Liver (tissue), 9 donors: ENCODE measurements around the gene RANBP1. TPM values are rescaled to one million over a fixed set of nuclear protein-coding genes. Genes with fewer than 3 reads are reported as not detected.
A peak's percentile ranks its signal among the peaks of the same experiment; 100 is the strongest.

Experiments
- DNase-seq: peaks from one replicate; pipeline ENCODE4 v3.0.0-alpha.2; 2017; ENCODE audit warnings: low spot score
- H3K27ac ChIP-seq, 2 donors: one replicate each; pipeline ENCODE4 v1.7.0; 2013; ENCODE audit warnings: inconsistent platforms in 2 of 2, low read length in 2 of 2, control low read depth in 1 of 2, low read depth in 1 of 2, mild to moderate bottlenecking in 1 of 2
- H3K27me3 ChIP-seq, 4 donors: one replicate each; pipeline versions ENCODE4 v1.6.1 to v1.7.0; 2013; ENCODE audit warnings: low read length in 3 of 4, inconsistent platforms in 1 of 4, mild to moderate bottlenecking in 1 of 4, moderate library complexity in 1 of 4; ENCODE audit not compliant: control insufficient read depth in 4 of 4, insufficient read depth in 4 of 4
- H3K36me3 ChIP-seq, 4 donors: one replicate each; pipeline versions ENCODE4 v1.6.1 to v1.7.0; 2013; ENCODE audit warnings: low read length in 3 of 4, mild to moderate bottlenecking in 3 of 4, low read depth in 1 of 4, moderate library complexity in 1 of 4; ENCODE audit not compliant: control insufficient read depth in 4 of 4, insufficient read depth in 3 of 4
- H3K4me1 ChIP-seq, 4 donors: one replicate each; pipeline versions ENCODE4 v1.6.1 to v1.7.0; 2013; ENCODE audit warnings: low read length in 3 of 4, mild to moderate bottlenecking in 3 of 4, moderate library complexity in 1 of 4; ENCODE audit not compliant: control insufficient read depth in 4 of 4, insufficient read depth in 4 of 4
- H3K4me3 ChIP-seq, 3 donors: one replicate each; pipeline versions ENCODE4 v1.6.1 to v1.7.0; 2013; ENCODE audit warnings: low read length in 3 of 3, control low read depth in 1 of 3, low read depth in 1 of 3, mild to moderate bottlenecking in 1 of 3
- H3K9ac ChIP-seq, 2 donors: one replicate each; pipeline ENCODE4 v1.7.0; 2013; ENCODE audit warnings: low read length in 2 of 2, mild to moderate bottlenecking in 2 of 2, moderate library complexity in 2 of 2, control low read depth in 1 of 2, low read depth in 1 of 2
- H3K9me3 ChIP-seq, 4 donors: one replicate each; pipeline versions ENCODE4 v1.6.1 to v1.7.0; 2013; ENCODE audit warnings: low read length in 3 of 4; ENCODE audit not compliant: control insufficient read depth in 4 of 4
- ATF3 ChIP-seq: IDR thresholded peaks from 2 replicates; pipeline ENCODE4 v1.6.1; 2016; ENCODE audit warnings: antibody characterized with exemption
- CTCF ChIP-seq: fragments of 150-350 bp; IDR thresholded peaks from 2 replicates; pipeline ENCODE4 v1.5.1; 2017; ENCODE audit warnings: improper control_type of control experiment, low read depth, low read length; ENCODE audit not compliant: missing input control
- EGR1 ChIP-seq, 2 donors: IDR thresholded peaks; 2 replicates each; pipeline ENCODE4 v1.6.1; 2016 to 2018; ENCODE audit warnings: antibody characterized with exemption in 2 of 2, low read depth in 2 of 2
- FOXA1 ChIP-seq: IDR thresholded peaks from 2 replicates; pipeline ENCODE4 v1.6.1; 2016; ENCODE audit warnings: antibody characterized with exemption
- FOXA2 ChIP-seq: IDR thresholded peaks from 2 replicates; pipeline ENCODE4 v1.6.1; 2016; ENCODE audit warnings: antibody characterized with exemption
- HNF4A ChIP-seq, 2 donors: conservative IDR thresholded peaks; 2 replicates each; pipeline ENCODE4 v1.6.1; 2016; ENCODE audit warnings: antibody characterized with exemption in 2 of 2, mild to moderate bottlenecking in 2 of 2
- HNF4G ChIP-seq: IDR thresholded peaks from 2 replicates; pipeline ENCODE4 v1.6.1; 2016; ENCODE audit warnings: antibody characterized with exemption
- JUND ChIP-seq, 2 donors: IDR thresholded peaks; 2 replicates each; pipeline ENCODE4 v1.6.1; 2016; ENCODE audit warnings: antibody characterized with exemption in 2 of 2
- MAX ChIP-seq: IDR thresholded peaks from 2 replicates; pipeline ENCODE4 v1.6.1; 2016; ENCODE audit warnings: antibody characterized with exemption
- NR2F2 ChIP-seq: IDR thresholded peaks from 2 replicates; pipeline ENCODE4 v1.6.1; 2016; ENCODE audit warnings: antibody characterized with exemption
- REST ChIP-seq: IDR thresholded peaks from 2 replicates; pipeline ENCODE4 v1.6.1; 2016; ENCODE audit warnings: antibody characterized with exemption, mild to moderate bottlenecking
- RXRA ChIP-seq, 2 donors: IDR thresholded peaks; 2 replicates each; pipeline ENCODE4 v1.6.1; 2017 to 2018; ENCODE audit warnings: antibody characterized with exemption in 2 of 2, mild to moderate bottlenecking in 1 of 2
- SP1 ChIP-seq: IDR thresholded peaks from 2 replicates; pipeline ENCODE4 v1.6.1; 2018; ENCODE audit warnings: antibody characterized with exemption, mild to moderate bottlenecking
- TAF1 ChIP-seq: conservative IDR thresholded peaks from 2 replicates; pipeline ENCODE4 v1.6.1; 2016; ENCODE audit warnings: antibody characterized with exemption, mild to moderate bottlenecking
- YY1 ChIP-seq: IDR thresholded peaks from 2 replicates; pipeline ENCODE4 v1.6.1; 2016; ENCODE audit warnings: antibody characterized with exemption, mild to moderate bottlenecking
- ZBTB33 ChIP-seq: IDR thresholded peaks from 2 replicates; pipeline ENCODE4 v1.6.1; 2016; ENCODE audit warnings: antibody characterized with exemption
- WGBS: extraction: QIAGEN DNeasy Blood & Tissue Kit; methylation state at CpG from one replicate; pipeline ENCODE4 v1.1.7; 2013; 5-methylcytosine and 5-hydroxymethylcytosine counted together
- polyA plus RNA-seq, 2 donors: library from polyadenylated mRNA; stranded (reverse) in 1 of 2; unstranded in 1 of 2; fragments of 200-250 nt in 1 of 2; fragments of >200 nt in 1 of 2; fragmentation: Nextera tagmentation in 1 of 2; extraction: Ambion mirVana in 1 of 2; gene quantifications; one replicate each; pipeline versions ENCODE4 v1.2.1 to v1.2.3, GENCODE V29; 2013 to 2015
- total RNA-seq, 2 donors: library from RNA; depleted of rRNA; stranded (reverse); fragments of >200 nt; gene quantifications; one replicate each; pipeline ENCODE4 v1.2.3, GENCODE V29; 2014
- donor health status: healthy.
- donor health status: healthy.
- donor health status: healthy.
- donor health status: healthy.
- donor health status: healthy.

The RANBP1 gene
- total and polyA plus RNA-seq, 4 donors = 62.3 to 102 (median 87.8) TPM

GRCh38 chr22:20080445-20080775 lies 35.5 kb upstream of the RANBP1 start:
- no peaks in the 10 kb centered on the region for H3K27me3 ChIP-seq
- no peaks in the 10 kb centered on the region for H3K9me3 ChIP-seq
- H3K4me1 ChIP-seq = peaks cover 22 to 45% (median 42%) of the 10 kb centered on the region in 4 donors
- peak overlapping the region; percentile 75 to 90 (median 88) for H3K4me3 ChIP-seq
- DNase-seq = peak; percentile 73
- WGBS = under 1% methylated on average over 34 of the region's 34 CpGs
- H3K9ac ChIP-seq = peak overlapping the region; percentile 61 to 89
- H3K27ac ChIP-seq = peak overlapping the region; percentile 69 to 84
- no peaks in the 10 kb centered on the region for H3K36me3 ChIP-seq
- no peak for TF ChIP-seq ZBTB33
- TF ChIP-seq HNF4A (conservative IDR thresholded peaks at IDR 0.05) = no peak
- TF ChIP-seq YY1 = no peak
- no peak for TF ChIP-seq MAX
- TF ChIP-seq NR2F2 = no peak
- no peak for TF ChIP-seq HNF4G
- no peak for TF ChIP-seq SP1
- no peak for TF ChIP-seq FOXA2
- TF ChIP-seq FOXA1 = no peak
- no peak for TF ChIP-seq ATF3
- TF ChIP-seq RXRA (IDR thresholded peaks at IDR 0.05) = no peak
- TF ChIP-seq TAF1 = no peak

- Histone ChIP-seq H3K36me3 (peaks cover 0 to 5% (median 4%) of the 10 kb centered on the region in 4 donors), H3K4me3 (peak overlapping the region; percentile 75 to 90 (median 88)), H3K4me1 (peaks cover 22 to 49% (median 46%) of the 10 kb centered on the region in 4 donors), H3K9ac (peak overlapping the region; percentile 61 to 89), H3K27me3 (no peaks in the 10 kb centered on the region), H3K9me3 (no peaks in the 10 kb centered on the region), H3K27ac (peak overlapping the region; percentile 69 to 84)
- 13% methylated on average over 27 of the region's 27 CpGs for WGBS
- DNase-seq = no peak
- TF ChIP-seq NR2F2 (no peak), JUND (IDR thresholded peaks at IDR 0.05) (no peak), HNF4A (conservative IDR thresholded peaks at IDR 0.05) (no peak), YY1 (no peak), FOXA2 (no peak), REST (no peak), CTCF (no peak), RXRA (IDR thresholded peaks at IDR 0.05) (no peak), HNF4G (no peak), ZBTB33 (no peak), EGR1 (IDR thresholded peaks at IDR 0.05; ENCODE audit: low read depth in 2 of 2) (no peak), TAF1 (no peak), FOXA1 (no peak)
Observed at GRCh38 chr22:20080776-20081654, 34.9 kb upstream of the RANBP1 start.
